IMR-90 (cell line): Measurements from ENCODE around the gene RYR1. TPM values are rescaled to one million over a fixed set of nuclear protein-coding genes. Genes with fewer than 3 reads are reported as not detected.

Experiments
- ATAC-seq: fragments of 200-7000 bp; cut with Tn5 transposase; 2 replicates; pipeline ENCODE4 v1.9.1; 2020; ENCODE audit warnings: low read depth, mild to moderate bottlenecking, moderate library complexity
- Bru-seq: library from RNA; stranded (reverse); fragments of 400-500 nt; gene quantifications from one replicate; lab custom pipeline; 2021; lab: Mats Ljungman, UMichigan
- BruChase-seq, 2 experiments: library from RNA; stranded (reverse); fragments of 400-500 nt; gene quantifications; one replicate each; lab custom pipeline; 2021; lab: Mats Ljungman, UMichigan
- BruUV-seq: library from RNA; stranded (reverse); fragments of 400-500 nt; replicated peaks from 2 replicates; lab custom pipeline; 2021; lab: Mats Ljungman, UMichigan
- CTCF ChIA-PET: fragments of 300-600 bp; formaldehyde crosslinking; extraction: SDS; loops from one replicate; lab custom pipeline; 2021; ENCODE audit warnings: antibody characterized with exemption; lab: Yijun Ruan, JAX
- POLR2A ChIA-PET: fragments of 300-600 bp; sonication (Branson Sonifier 250); formaldehyde crosslinking; loops from one replicate; lab custom pipeline; 2022; ENCODE audit warnings: antibody characterized with exemption; ENCODE audit not compliant: unreplicated experiment; lab: Charles Lee
- DNase-seq: peaks from one replicate; pipeline ENCODE4 v3.0.0; 2013
- H2AFZ ChIP-seq: replicated peaks from 2 replicates; pipeline ENCODE3; 2013; ENCODE audit warnings: low read length, mild to moderate bottlenecking; ENCODE audit not compliant: poor library complexity
- H2AK5ac ChIP-seq: 2 replicates; pipeline ENCODE4 v1.6.1; 2013; ENCODE audit warnings: low read depth, low read length, inconsistent platforms
- H2AK9ac ChIP-seq: replicated peaks from 2 replicates; pipeline ENCODE3; 2013; ENCODE audit warnings: mild to moderate bottlenecking, low read depth, low read length, moderate library complexity; ENCODE audit not compliant: poor library complexity
- H2BK120ac ChIP-seq: 2 replicates; pipeline ENCODE4 v1.6.1; 2013; ENCODE audit warnings: low read depth, low read length, inconsistent platforms
- H2BK15ac ChIP-seq: 3 replicates; pipeline ENCODE4 v1.6.1; 2013; ENCODE audit warnings: low read depth, low read length, inconsistent platforms
- H2BK20ac ChIP-seq: 2 replicates; pipeline ENCODE4 v1.6.1; 2013; ENCODE audit warnings: low read depth, mild to moderate bottlenecking, inconsistent platforms, low read length, moderate library complexity
- H2BK5ac ChIP-seq: 2 replicates; pipeline ENCODE4 v1.6.1; 2013; ENCODE audit warnings: mild to moderate bottlenecking, low read depth, low read length, inconsistent platforms; ENCODE audit not compliant: poor library complexity, severe bottlenecking
- H3K14ac ChIP-seq: replicated peaks from 2 replicates; pipeline ENCODE4 v1.6.1; 2013; ENCODE audit warnings: low read depth, low read length, inconsistent platforms
- H3K18ac ChIP-seq: 2 replicates; pipeline ENCODE4 v1.6.1; 2013; ENCODE audit warnings: low read depth, low read length, control low read depth
- H3K23ac ChIP-seq: 2 replicates; pipeline ENCODE4 v1.6.1; 2013; ENCODE audit warnings: low read depth, low read length, inconsistent platforms
- H3K27ac ChIP-seq: 2 replicates; pipeline ENCODE4 v1.5.1; 2013; ENCODE audit warnings: mild to moderate bottlenecking, control low read depth, low read length; ENCODE audit not compliant: insufficient read depth
- H3K27me3 ChIP-seq: 2 replicates; pipeline ENCODE4 v1.6.1; 2013; ENCODE audit warnings: low read length; ENCODE audit not compliant: control insufficient read depth, insufficient read depth
- H3K36me3 ChIP-seq: 2 replicates; pipeline ENCODE4 v1.6.1; 2013; ENCODE audit warnings: low read length, mixed read lengths; ENCODE audit not compliant: control insufficient read depth, insufficient read depth
- H3K4ac ChIP-seq: 2 replicates; pipeline ENCODE4 v1.6.1; 2013; ENCODE audit warnings: low read depth, low read length, inconsistent platforms
- H3K4me1 ChIP-seq: 2 replicates; pipeline ENCODE4 v1.6.1; 2013; ENCODE audit warnings: low read length, mixed read lengths; ENCODE audit not compliant: control insufficient read depth, insufficient read depth
- H3K4me2 ChIP-seq: 2 replicates; pipeline ENCODE4 v1.6.1; 2013; ENCODE audit warnings: low read depth, mild to moderate bottlenecking, control low read depth, low read length, moderate library complexity
- H3K4me3 ChIP-seq: 2 replicates; pipeline ENCODE4 v1.5.1; 2013; ENCODE audit warnings: low read depth, mild to moderate bottlenecking, control low read depth, low read length, moderate library complexity; ENCODE audit not compliant: insufficient read depth
- H3K56ac ChIP-seq: 2 replicates; pipeline ENCODE4 v1.6.1; 2013; ENCODE audit warnings: low read length, inconsistent platforms; ENCODE audit not compliant: insufficient read depth; ENCODE audit errors: extremely low read depth
- H3K79me1 ChIP-seq, 2 experiments: 2 replicates each; pipeline ENCODE4 v1.6.1; 2013; ENCODE audit warnings: low read length in 2 of 2, inconsistent platforms in 1 of 2, low read depth in 1 of 2
- H3K9ac ChIP-seq: 2 replicates; pipeline ENCODE4 v1.6.1; 2013; ENCODE audit warnings: low read depth, low read length, control low read depth
- H3K9me1 ChIP-seq: 2 replicates; pipeline ENCODE4 v1.6.1; 2013; ENCODE audit warnings: low read length, inconsistent platforms; ENCODE audit not compliant: insufficient read depth
- H3K9me3 ChIP-seq: 2 replicates; pipeline ENCODE4 v1.6.1; 2013; ENCODE audit warnings: low read length; ENCODE audit not compliant: control insufficient read depth, insufficient read depth
- H4K20me1 ChIP-seq: 2 replicates; pipeline ENCODE4 v1.6.1; 2013; ENCODE audit warnings: low read length, inconsistent platforms; ENCODE audit not compliant: insufficient read depth
- H4K5ac ChIP-seq: 2 replicates; pipeline ENCODE4 v1.6.1; 2013; ENCODE audit warnings: mild to moderate bottlenecking, low read depth, low read length, control low read depth
- H4K8ac ChIP-seq, 2 experiments: 2 replicates each; pipeline ENCODE4 v1.6.1; 2013; ENCODE audit warnings: low read depth in 2 of 2, low read length in 2 of 2, control low read depth in 1 of 2, inconsistent platforms in 1 of 2
- H4K91ac ChIP-seq: 2 replicates; pipeline ENCODE4 v1.6.1; 2013; ENCODE audit warnings: low read depth, low read length, inconsistent platforms; ENCODE audit not compliant: insufficient read depth
- BHLHE40 ChIP-seq: fragments of 150-350 bp; IDR thresholded peaks from 2 replicates; pipeline ENCODE4 v1.6.1; 2016; ENCODE audit warnings: mild to moderate bottlenecking, low read depth, low read length
- CEBPB ChIP-seq: IDR thresholded peaks from 2 replicates; pipeline ENCODE4 v1.6.1; 2012; ENCODE audit warnings: low read depth, low read length, improper control_type of control experiment
- CHD1 ChIP-seq: IDR thresholded peaks from 2 replicates; pipeline ENCODE4 v1.6.1; 2012; ENCODE audit warnings: low read depth, low read length, improper control_type of control experiment
- MAFK ChIP-seq: IDR thresholded peaks from 2 replicates; pipeline ENCODE4 v1.6.1; 2012; ENCODE audit warnings: low read depth, low read length, improper control_type of control experiment
- MXI1 ChIP-seq: IDR thresholded peaks from 2 replicates; pipeline ENCODE4 v1.6.1; 2012; ENCODE audit warnings: low read depth, mild to moderate bottlenecking, low read length, moderate library complexity, borderline replicate concordance
- NFE2L2 ChIP-seq: fragments of 150-350 bp; IDR thresholded peaks from 2 replicates; pipeline ENCODE4 v1.6.1; 2016; ENCODE audit warnings: low read depth, mild to moderate bottlenecking, low read length
- POLR2A ChIP-seq: IDR thresholded peaks from 2 replicates; pipeline ENCODE4 v1.6.1; 2012; ENCODE audit warnings: mild to moderate bottlenecking, low read depth, low read length
- RAD21 ChIP-seq: IDR thresholded peaks from 2 replicates; pipeline ENCODE4 v1.6.1; 2012; ENCODE audit warnings: low read length, improper control_type of control experiment
- RCOR1 ChIP-seq: IDR thresholded peaks from 2 replicates; pipeline ENCODE4 v1.6.1; 2012; ENCODE audit warnings: mild to moderate bottlenecking, low read length, improper control_type of control experiment; ENCODE audit not compliant: insufficient replicate concordance
- SMC3 ChIP-seq: fragments of 150-350 bp; IDR thresholded peaks from 2 replicates; pipeline ENCODE4 v1.6.1; 2016; ENCODE audit warnings: low read depth, mild to moderate bottlenecking, antibody characterized with exemption, low read length, moderate library complexity
- WGBS, 2 experiments: methylation state at CpG; one replicate each; pipeline versions ENCODE4 v1.1.5 to v1.1.7; 2013; ENCODE audit warnings: missing lambda C conversion rate in 2 of 2; ENCODE audit not compliant: insufficient read length in 1 of 2; ENCODE audit errors: extremely low coverage in 2 of 2; 5-methylcytosine and 5-hydroxymethylcytosine counted together
- dilution Hi-C: fragments of 300-500 bp; cut with HindIII; formaldehyde crosslinking; loops from one replicate; pipeline ENCODE4 v1.14.3; 2018; ENCODE audit warnings: low sequenced_read_pairs; ENCODE audit not compliant: unreplicated experiment
- in situ Hi-C: fragments of 300-500 bp; cut with MboI; formaldehyde crosslinking; loops from 3 replicates; pipeline ENCODE4 v1.14.3; 2019; ENCODE audit warnings: low sequenced_read_pairs, inconsistent platforms, mixed read lengths
- intact Hi-C: fragments of 100-400 bp; cut with micrococcal nuclease; formaldehyde crosslinking; loops from 2 replicates; pipeline ENCODE4 v1.10.0; 2022
- long read RNA-seq: library from polyadenylated mRNA; unstranded; transcript quantifications from one replicate; pipeline ENCODE4 v2.0.0, GENCODE V29; 2021; ENCODE audit not compliant: unreplicated experiment
- polyA plus RNA-seq, 3 experiments: library from polyadenylated mRNA; depleted of rRNA; stranded (reverse); fragments of >200 nt; gene quantifications; 2 replicates each; pipeline ENCODE4 v1.2.3, GENCODE V29; 2012; ENCODE audit warnings: low replicate concordance in 1 of 3
- total RNA-seq: library from RNA; depleted of rRNA; stranded (reverse); fragments of >200 nt; gene quantifications from 2 replicates; pipeline ENCODE4 v1.2.3, GENCODE V29; 2012; rRNA removed
- TF ChIP-seq, protein P1 (sequence below): fragments of 150-350 bp; IDR thresholded peaks from 2 replicates; pipeline ENCODE4 v1.6.1; 2017; ENCODE audit warnings: mild to moderate bottlenecking, antibody characterized with exemption, low read length, low read depth
- TF ChIP-seq, protein P2 (sequence below): conservative IDR thresholded peaks from 2 replicates; pipeline ENCODE4 v1.5.1; 2012; ENCODE audit warnings: mild to moderate bottlenecking, low read depth, low read length, improper control_type of control experiment

The RYR1 gene
- total RNA-seq (under 0.01 TPM in 1 of 2 replicates, not detected in the other), polyA plus RNA-seq (2012; rRNA removed) (0.03 TPM in 1 of 2 replicates, not detected in the other), Bru-seq, nascent RNA (percentile 5 among the genes with signal in this experiment), BruChase-seq, experiment 1, labeled RNA remaining after a 6-hour chase (percentile 16 among the genes with signal in this experiment), BruChase-seq, experiment 2, labeled RNA remaining after a 2-hour chase (percentile 8 among the genes with signal in this experiment)
- 0.01 TPM in 1 of 2 replicates, not detected in the other for polyA plus RNA-seq (2012; cell fraction: cytosol; rRNA removed)
- 0.03 TPM in 2 replicates for polyA plus RNA-seq (2012; cell fraction: nucleus; rRNA removed; ENCODE audit: low replicate concordance)
- long read RNA-seq: 0 reads

DNA sequence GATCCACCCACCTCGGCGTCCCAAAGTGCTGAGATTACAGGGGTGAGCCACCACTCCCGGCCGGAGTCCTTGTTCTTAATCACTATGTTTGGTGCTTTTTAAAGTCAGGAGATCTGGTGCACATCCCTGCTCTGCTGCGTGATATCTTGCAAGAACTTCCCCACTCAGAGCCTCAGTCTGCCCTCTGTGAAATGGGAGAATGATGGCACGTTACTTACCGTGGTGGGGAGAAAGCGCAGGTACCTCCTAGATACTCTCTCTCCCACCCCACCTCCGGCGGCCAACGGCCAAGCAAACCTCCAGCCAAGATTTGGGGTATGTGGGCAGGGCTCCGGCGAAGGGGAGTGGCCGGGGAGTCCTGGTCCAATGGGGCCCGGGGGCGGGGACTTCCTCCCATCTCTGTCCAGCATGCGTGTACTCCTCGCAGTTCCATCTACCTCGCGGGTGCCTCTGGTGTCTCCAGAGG is at the start of gene RYR1:
TSS of gene RYR1 (plus strand) at position 424 of the 466 bp plus-strand sequence. CDS start 139 bp downstream, outside the sequence.
- Histone ChIP-seq H3K27me3 (peaks cover 33% of the 10 kb centered on the region), H3K18ac (no peak within 1 kb of the TSS), H2AK5ac (no peak within 1 kb of the TSS), H3K4me1 (no peaks in the 10 kb centered on the region), H2AFZ (no peak within 1 kb of the TSS), H3K27ac (no peak within 1 kb of the TSS), H4K91ac (no peak within 1 kb of the TSS), H3K4me3 (no peak within 1 kb of the TSS), H2BK5ac (no peak within 1 kb of the TSS), H3K9me3 (no peaks in the 10 kb centered on the region), H3K79me1 (no peaks in the 10 kb centered on the region), H4K20me1 (no peaks in the 10 kb centered on the region), H3K4me2 (no peak within 1 kb of the TSS), H2AK9ac (peak within 1 kb of the TSS; percentile 50), H4K8ac (no peak within 1 kb of the TSS), H3K14ac (no peak within 1 kb of the TSS), H3K9ac (no peak within 1 kb of the TSS), H3K56ac (no peak within 1 kb of the TSS), H2BK15ac (no peak within 1 kb of the TSS), H3K36me3 (no peaks in the 10 kb centered on the region), H3K4ac (no peak within 1 kb of the TSS), H2BK20ac (no peak within 1 kb of the TSS), H4K5ac (no peak within 1 kb of the TSS), H2BK120ac (no peak within 1 kb of the TSS), H3K23ac (no peak within 1 kb of the TSS), H3K9me1 (no peaks in the 10 kb centered on the region)
- ChIA-PET POLR2A (no interaction called here), CTCF (no interaction called here)
- ATAC-seq (peak; percentile 98), DNase-seq (no peak)
- in situ Hi-C loops (no loop called here), intact Hi-C loops (no loop called here), dilution Hi-C loops (no loop called here)
- no CpG with 5 or more reads among the region's 20 CpGs for WGBS, 2 experiments
- BruUV-seq: no TSS peak
- TF ChIP-seq CEBPB (no peak), NFE2L2 (no peak), SMC3 (no peak), CHD1 (no peak), MXI1 (no peak), RCOR1 (no peak), RAD21 (no peak), MAFK (no peak), BHLHE40 (no peak), POLR2A (no peak)
- TF ChIP-seq, protein P1, sequence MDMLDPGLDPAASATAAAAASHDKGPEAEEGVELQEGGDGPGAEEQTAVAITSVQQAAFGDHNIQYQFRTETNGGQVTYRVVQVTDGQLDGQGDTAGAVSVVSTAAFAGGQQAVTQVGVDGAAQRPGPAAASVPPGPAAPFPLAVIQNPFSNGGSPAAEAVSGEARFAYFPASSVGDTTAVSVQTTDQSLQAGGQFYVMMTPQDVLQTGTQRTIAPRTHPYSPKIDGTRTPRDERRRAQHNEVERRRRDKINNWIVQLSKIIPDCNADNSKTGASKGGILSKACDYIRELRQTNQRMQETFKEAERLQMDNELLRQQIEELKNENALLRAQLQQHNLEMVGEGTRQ: no peak
- TF ChIP-seq, protein P2, sequence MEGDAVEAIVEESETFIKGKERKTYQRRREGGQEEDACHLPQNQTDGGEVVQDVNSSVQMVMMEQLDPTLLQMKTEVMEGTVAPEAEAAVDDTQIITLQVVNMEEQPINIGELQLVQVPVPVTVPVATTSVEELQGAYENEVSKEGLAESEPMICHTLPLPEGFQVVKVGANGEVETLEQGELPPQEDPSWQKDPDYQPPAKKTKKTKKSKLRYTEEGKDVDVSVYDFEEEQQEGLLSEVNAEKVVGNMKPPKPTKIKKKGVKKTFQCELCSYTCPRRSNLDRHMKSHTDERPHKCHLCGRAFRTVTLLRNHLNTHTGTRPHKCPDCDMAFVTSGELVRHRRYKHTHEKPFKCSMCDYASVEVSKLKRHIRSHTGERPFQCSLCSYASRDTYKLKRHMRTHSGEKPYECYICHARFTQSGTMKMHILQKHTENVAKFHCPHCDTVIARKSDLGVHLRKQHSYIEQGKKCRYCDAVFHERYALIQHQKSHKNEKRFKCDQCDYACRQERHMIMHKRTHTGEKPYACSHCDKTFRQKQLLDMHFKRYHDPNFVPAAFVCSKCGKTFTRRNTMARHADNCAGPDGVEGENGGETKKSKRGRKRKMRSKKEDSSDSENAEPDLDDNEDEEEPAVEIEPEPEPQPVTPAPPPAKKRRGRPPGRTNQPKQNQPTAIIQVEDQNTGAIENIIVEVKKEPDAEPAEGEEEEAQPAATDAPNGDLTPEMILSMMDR: no peak
